Suprapubic skin (tissue), 4 donors: ENCODE results near the gene PRKN.

Experiments
- EP300 ChIP-seq: sonication (generic); formaldehyde crosslinking; IDR thresholded peaks from one replicate; pipeline ENCODE4 v1.6.1; 2017; ENCODE audit warnings: antibody characterized with exemption
- POLR2AphosphoS5 ChIP-seq, 3 donors: sonication (generic); formaldehyde crosslinking; IDR thresholded peaks; one replicate each; pipeline ENCODE4 v1.6.1; 2017; ENCODE audit warnings: antibody characterized with exemption in 3 of 3
- TF ChIP-seq, protein P1 (sequence below), 2 donors: fragments of 200-600 bp in 1 of 2; fragments of 450-650 bp in 1 of 2; sonication (generic) in 1 of 2; IDR thresholded peaks; one replicate each; pipeline ENCODE4 v1.5.1; 2016 to 2019; ENCODE audit warnings: antibody characterized with exemption in 2 of 2, mild to moderate bottlenecking in 1 of 2, moderate library complexity in 1 of 2

- TF ChIP-seq POLR2AphosphoS5 (IDR thresholded peaks at IDR 0.05) (no peak), EP300 (no peak)
- TF ChIP-seq, protein P1, sequence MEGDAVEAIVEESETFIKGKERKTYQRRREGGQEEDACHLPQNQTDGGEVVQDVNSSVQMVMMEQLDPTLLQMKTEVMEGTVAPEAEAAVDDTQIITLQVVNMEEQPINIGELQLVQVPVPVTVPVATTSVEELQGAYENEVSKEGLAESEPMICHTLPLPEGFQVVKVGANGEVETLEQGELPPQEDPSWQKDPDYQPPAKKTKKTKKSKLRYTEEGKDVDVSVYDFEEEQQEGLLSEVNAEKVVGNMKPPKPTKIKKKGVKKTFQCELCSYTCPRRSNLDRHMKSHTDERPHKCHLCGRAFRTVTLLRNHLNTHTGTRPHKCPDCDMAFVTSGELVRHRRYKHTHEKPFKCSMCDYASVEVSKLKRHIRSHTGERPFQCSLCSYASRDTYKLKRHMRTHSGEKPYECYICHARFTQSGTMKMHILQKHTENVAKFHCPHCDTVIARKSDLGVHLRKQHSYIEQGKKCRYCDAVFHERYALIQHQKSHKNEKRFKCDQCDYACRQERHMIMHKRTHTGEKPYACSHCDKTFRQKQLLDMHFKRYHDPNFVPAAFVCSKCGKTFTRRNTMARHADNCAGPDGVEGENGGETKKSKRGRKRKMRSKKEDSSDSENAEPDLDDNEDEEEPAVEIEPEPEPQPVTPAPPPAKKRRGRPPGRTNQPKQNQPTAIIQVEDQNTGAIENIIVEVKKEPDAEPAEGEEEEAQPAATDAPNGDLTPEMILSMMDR (IDR thresholded peaks at IDR 0.05): no peak
These were observed 1220.2 kb downstream of the PRKN start for GRCh38 chr6:161507375-161507774.
